GM12873 (cell line): ENCODE measurements around the gene COX19.

Experiments
- TF ChIP-seq, protein P1 (sequence below): IDR thresholded peaks from 2 replicates; pipeline ENCODE4 v1.5.1; 2012; ENCODE audit warnings: low read depth, mild to moderate bottlenecking, moderate library complexity, low read length, control low read depth; ENCODE audit not compliant: insufficient read depth; ENCODE audit errors: missing control alignments

Gene COX19

DNA sequence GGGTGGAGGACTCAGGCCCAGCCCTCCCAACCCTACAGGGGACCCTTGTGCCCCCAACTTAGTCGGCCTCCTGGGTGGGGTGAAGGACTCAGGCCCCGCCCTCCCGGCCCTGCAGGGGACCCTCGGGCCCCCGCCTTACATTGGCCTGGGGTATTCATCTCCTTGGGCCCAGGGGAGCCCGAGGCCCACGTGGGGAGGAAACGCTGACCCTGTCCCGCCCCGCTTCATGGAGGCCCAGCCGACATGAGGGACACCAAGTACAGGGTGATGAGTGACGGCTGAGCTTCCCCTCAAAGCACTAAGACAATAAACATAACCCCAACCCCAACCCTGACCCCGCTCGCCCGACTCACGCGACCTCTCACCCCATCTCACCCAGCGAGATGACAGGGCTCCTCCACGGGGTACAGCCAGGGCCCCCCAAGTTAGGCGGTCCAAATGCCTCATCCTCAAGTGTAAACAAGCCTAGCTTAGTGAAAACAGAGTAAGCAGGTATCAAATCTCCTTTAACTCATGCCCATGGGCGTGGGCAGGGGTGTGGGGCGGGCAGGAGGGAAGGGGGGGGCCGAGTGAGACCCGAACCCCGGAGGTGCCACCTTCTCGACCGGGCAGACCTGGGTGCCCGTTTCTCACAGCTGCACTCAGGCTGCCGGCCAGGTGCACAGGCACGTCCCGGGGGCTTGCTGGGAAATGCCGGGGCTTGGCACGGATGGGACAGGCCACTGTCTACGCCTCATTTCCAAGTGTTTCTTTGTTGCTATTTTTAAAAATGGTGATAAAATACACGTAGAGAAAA, 15.8 kb upstream of the COX19 start:
- TF ChIP-seq, protein P1, sequence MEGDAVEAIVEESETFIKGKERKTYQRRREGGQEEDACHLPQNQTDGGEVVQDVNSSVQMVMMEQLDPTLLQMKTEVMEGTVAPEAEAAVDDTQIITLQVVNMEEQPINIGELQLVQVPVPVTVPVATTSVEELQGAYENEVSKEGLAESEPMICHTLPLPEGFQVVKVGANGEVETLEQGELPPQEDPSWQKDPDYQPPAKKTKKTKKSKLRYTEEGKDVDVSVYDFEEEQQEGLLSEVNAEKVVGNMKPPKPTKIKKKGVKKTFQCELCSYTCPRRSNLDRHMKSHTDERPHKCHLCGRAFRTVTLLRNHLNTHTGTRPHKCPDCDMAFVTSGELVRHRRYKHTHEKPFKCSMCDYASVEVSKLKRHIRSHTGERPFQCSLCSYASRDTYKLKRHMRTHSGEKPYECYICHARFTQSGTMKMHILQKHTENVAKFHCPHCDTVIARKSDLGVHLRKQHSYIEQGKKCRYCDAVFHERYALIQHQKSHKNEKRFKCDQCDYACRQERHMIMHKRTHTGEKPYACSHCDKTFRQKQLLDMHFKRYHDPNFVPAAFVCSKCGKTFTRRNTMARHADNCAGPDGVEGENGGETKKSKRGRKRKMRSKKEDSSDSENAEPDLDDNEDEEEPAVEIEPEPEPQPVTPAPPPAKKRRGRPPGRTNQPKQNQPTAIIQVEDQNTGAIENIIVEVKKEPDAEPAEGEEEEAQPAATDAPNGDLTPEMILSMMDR, result no peak

DNA sequence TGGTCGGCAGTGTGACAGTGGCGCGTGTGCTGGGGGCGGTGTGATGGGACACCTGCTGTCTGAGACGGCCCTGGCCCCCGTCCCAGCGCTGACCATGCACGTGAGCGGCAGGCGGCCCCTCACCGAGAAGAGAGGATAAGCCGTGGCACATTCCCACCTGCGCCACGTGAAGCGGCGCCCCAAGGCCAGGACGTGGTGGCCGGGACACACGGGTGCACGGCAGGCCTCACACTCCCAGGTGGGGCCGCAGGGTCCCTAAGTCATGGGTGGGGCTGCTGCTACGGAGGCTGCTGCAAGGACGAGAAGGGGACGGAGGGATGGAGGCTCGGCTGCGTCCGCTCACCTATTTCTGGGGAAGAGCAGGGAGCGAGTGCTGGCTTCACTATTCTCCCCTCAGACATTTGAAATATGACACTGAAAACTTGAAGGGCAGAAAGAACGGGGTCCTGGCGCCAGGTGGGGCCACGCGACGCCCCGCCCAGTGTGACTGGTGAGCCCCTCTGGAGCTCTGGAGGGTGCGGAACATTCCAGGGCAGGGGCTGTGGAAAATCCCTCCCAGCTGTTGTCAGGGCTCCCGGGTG, 15.1 kb upstream of the COX19 start:
- TF ChIP-seq, protein P1, result no peak

DNA sequence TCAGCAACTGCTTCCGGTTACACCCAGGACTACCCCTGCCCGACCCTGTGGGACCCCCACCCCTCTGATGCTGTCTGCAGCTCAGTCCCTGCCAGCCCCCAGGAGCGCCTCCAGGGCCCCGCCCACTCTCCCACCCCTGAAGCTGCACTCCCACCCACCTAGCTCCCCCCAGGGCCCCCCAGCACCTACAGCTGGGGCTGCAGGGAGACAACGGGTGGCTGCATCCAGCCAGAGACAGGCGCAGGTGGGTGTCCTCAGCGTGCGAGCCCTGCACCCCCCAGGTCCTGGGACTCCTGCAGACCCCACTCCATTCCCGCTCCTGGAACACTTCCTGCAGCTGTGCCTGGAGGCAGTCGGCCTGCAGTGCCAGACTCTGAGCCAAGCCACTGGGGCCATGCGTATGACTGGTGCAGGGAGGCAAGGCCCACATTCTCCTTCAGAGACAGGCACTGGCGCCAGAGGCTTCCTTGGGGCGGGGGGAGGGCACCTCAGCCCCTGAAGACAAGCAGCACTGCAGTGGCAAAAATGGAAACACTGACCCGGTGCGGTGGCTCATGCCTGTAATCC, 13.7 kb upstream of the COX19 start:
- TF ChIP-seq, protein P1, result no peak

DNA sequence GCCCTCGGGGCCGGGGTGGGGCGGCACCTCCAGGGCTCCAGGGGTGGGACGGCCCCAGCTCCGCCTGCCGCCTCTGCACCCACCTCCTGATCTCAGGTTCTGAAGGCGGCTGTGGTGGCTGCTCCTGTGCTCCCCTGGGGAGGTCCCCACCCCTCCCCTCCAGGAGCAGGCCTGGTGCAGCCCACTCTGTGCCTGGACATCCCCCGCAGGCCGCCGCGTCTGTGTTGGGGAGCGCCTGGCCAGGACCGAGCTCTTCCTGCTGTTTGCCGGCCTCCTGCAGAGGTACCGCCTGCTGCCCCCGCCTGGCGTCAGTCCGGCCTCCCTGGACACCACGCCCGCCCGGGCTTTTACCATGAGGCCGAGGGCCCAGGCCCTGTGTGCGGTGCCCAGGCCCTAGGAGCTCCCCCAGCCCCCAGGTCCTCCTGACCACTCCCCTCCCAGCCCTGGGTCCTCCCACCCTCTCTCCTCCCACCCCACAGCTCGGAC, 13.1 kb upstream of the COX19 start:
- TF ChIP-seq, protein P1, result no peak

DNA sequence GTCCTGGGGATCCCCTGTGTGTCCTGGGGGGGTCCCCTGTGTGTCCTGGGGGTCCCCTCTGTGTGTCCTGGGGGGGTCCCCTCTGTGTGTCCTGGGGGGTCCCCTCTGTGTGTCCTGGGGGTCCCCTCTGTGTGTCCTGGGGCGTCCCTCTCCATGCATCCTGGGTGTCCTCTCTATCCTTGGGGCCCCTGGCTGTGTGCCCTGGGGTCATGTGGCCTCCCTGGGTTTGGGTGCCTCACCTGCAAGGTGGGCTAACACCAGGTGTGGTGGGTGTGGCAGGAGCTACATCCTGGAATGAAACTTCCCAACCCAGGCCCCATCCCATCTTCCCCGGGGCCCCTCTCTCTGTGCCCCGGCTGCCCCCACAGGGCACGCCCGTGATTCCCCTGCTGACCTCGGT, 12.6 kb upstream of the COX19 start:
- TF ChIP-seq, protein P1, result no peak

DNA sequence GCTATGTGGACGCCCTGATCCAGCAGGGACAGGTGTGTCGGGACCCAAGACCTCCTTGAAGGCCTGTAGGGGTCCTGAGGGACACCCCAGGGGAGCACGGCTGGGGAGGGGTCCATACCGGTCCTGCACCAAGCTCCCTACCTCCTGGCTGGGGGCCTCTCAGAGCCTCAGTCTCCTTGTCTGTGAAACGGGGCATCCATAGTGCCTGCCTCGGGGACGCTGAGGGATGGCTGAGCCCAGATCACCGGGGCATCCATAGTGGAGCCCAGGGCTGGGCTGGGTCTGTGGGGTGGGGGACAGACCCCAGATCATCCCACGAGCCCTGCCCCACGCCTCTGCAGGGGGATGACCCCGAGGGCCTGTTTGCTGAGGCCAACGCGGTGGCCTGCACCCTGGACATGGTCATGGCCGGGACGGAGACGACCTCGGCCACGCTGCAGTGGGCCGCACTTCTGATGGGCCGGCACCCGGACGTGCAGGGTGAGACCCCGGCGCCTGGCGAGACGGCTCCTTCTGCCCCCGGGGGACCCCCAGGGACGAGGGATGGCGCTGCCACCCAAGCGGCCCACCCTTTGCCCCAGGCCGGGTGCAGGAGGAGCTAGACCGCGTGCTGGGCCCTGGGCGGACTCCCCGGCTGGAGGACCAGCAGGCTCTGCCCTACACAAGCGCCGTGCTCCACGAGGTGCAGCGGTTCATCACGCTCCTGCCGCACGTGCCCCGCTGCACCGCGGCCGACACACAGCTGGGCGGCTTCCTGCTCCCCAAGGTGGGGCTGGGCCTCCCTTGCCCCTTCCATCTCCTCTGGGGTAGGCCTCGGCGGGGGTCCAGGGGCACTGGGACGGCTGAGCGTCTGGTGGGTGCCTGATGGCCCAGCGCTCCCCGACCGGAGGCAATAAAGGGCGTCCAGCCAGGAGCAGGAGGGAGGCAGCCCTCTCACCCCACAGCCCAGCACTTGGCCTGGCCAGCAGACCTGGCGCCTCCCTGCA, 11.7 kb upstream of the COX19 start:
- TF ChIP-seq, protein P1, result no peak
